ENCODE data around the gene EPS15.

GRCh38 chr1:51489472-51489871 lies 29.6 kb downstream of the EPS15 start:
- TF ChIP-seq CTCF (conservative IDR thresholded peaks at IDR 0.05; ENCODE audit: low read depth in 2 of 2) (no peak), REST (IDR thresholded peaks at IDR 0.05; ENCODE audit: unreplicated experiment) (no peak), ZNF114 (CRISPR knock-in tag; IDR thresholded peaks at IDR 0.05) (no peak), POLR2AphosphoS5 (IDR thresholded peaks at IDR 0.05; ENCODE audit: low read depth) (no peak), ETS1 (IDR thresholded peaks at IDR 0.05) (no peak), JUNB (IDR thresholded peaks at IDR 0.05; ENCODE audit: unreplicated experiment) (no peak), EZH2phosphoT487 (IDR thresholded peaks at IDR 0.05; ENCODE audit: unreplicated experiment) (no peak), ZNF331 (CRISPR knock-in tag; IDR thresholded peaks at IDR 0.05; ENCODE audit: low read depth) (no peak), STAT1 (IDR thresholded peaks at IDR 0.05; ENCODE audit: unreplicated experiment) (no peak), EZH2 (IDR thresholded peaks at IDR 0.05; ENCODE audit: low read depth, unreplicated experiment) (no peak)
